Measurements from ENCODE around the gene BTF3.
"Not testable (repeated sequence)": the region's sequence is repeated elsewhere in the genome, so short reads cannot be mapped to it uniquely, and the experiment has no call there.

BTF3 gene

DNA sequence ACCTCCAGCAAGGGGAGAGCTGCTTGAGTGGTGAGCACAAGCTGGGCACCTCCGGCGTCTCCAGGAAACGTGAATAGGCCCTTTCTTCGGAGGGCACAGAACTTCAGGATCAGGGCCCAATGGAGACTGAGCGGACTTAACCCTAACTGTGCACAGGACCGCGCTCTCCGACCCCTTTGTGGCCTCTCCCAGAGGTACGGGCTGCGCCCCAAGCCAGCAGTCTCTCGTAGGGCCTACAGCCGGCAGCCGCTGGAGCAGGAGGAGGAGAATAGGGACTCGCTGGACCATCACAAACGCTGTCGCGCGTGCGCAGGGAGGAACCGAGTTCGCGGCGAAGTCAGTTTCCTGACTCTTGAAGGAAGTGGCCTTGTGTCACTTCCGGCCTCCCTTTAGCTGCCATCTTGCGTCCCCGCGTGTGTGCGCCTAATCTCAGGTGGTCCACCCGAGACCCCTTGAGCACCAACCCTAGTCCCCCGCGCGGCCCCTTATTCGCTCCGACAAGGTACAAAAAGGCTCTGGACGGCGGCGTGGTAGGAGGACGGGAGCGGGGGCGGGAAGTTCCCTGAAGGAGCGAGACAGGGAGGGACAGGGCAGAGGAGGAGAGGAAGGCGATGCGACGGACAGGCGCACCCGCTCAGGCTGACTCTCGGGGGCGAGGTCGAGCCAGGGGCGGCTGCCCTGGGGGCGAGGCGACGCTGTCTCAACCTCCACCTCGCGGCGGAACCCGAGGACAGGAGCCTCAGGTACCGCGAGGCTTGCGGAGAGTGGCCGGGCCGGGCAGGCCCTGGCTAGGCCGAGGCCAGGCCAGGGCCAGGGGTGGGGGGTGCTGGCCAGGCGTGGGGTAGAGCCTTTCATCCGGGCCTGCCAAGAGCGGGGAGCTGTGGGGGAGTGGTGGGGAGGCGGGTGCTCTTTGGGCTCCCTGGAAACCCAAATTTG lies at the start of gene BTF3:
BTF3 (plus strand) TSS at position 386 of the 936 bp plus-strand sequence; CDS start at position 612, 226 bp downstream.
- Mint-ChIP-seq H3K4me3 (peak within 1 kb of the TSS; percentile 95), H3K9me3 (no peaks in the 10 kb centered on the region), H3K36me3 (ENCODE audit: low read depth) (peaks cover 50% of the 10 kb centered on the region), H3K27ac (peak within 1 kb of the TSS; percentile 98), H3K4me1 (peaks cover 43% of the 10 kb centered on the region), H3K27me3 (peaks cover 4% of the 10 kb centered on the region)
- ATAC-seq: peak; percentile 95
- peak; percentile 93 for DNase-seq

DNA sequence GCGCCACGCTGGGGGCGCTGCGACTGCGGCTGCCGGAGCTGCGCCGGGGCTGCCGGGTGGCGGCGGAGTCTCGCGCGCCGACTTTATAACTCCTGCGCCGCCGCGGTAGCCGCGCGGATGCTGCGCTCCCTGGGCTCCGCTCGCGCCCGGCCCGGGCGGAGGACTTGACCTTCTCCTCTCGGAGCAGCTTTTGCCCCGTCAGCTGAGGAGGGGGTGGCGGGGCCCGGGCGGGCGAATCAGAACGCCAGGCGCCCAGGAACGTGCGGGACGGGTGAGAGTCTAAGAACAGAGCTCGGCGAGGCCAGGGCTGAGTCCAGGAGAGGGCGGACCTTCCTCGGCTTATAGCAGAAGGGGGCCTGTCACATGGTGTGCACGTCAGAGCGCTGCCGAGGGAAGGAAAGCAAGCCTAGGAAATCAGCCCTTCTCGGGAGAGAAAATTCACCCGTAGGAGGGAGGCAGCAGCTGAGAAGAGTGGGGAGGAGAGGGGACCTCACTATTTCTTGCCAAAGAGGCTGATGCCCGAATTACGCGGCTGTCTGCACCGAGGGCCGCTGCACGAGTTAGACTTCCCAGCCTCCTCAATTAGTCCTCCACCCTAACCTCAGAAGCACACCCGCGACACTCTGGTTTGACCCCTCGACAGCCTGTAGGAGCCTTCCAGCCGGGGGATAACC lies 49.6 kb upstream of the BTF3 start, which contains the start of gene FOXD1:
FOXD1 (minus strand) TSS at position 315 of the 674 bp plus-strand sequence. CDS start 415 bp downstream, outside the sequence.
- ATAC-seq (peak; percentile 84), DNase-seq (peak; percentile 61)
- H3K4me1 Mint-ChIP-seq: peaks cover 19% of the 10 kb centered on the region
- H3K4me3 Mint-ChIP-seq: peak within 1 kb of the TSS; percentile 82
- peaks cover 84% of the 10 kb centered on the region for H3K27me3 Mint-ChIP-seq
- peaks cover 3% of the 10 kb centered on the region for H3K36me3 Mint-ChIP-seq (ENCODE audit: low read depth)
- H3K9me3 Mint-ChIP-seq: peaks cover 9% of the 10 kb centered on the region
- H3K27ac Mint-ChIP-seq: no peak within 1 kb of the TSS

DNA sequence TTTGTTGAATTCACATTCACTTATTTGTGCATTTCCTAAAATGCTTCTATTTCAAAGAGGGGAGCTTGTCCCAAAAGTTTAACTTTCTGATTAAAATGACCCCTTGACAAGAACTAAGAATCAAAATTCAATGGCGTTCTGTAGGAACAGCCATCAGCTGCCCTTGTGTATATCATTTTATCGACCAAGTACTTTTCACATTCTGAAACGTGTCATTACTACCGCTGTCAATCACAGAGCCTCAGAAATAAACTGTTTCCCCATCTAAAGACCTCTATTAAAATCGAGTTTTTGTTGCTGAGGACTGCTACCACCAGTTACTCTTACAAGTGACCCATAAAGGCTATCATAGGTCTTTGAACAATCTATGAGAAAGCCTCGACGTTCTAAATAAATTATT lies 48.1 kb upstream of the BTF3 start:
- Mint-ChIP-seq H3K27ac (no peak overlapping the region), H3K27me3 (peaks cover 80% of the 10 kb centered on the region)

DNA sequence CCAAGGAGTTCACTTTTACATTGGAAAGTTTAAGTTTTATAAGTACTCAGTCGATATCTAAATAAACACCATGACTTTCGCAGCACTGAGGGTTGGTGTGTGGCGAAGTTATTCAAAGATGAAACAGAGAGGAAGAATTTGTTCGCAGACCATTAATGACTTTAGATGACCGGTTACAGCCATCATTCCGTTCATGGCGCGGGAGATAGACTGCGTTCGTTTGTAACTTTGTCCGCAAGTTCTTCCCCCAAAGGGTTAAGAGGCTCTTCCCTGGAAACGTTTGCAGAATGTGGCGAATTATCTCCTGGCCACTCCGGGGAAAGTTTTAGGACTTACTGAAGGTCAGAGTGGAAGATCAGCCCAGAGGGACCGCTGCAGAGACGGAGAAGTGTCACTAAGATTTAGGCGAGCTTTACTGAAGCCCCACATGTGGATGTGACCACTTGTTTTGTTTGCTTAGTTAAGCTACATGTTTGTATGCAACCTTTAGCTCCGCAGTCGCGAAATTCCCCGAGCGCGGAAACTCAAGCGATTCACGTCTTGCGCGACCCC lies 47.5 kb upstream of the BTF3 start:
- peaks cover 79% of the 10 kb centered on the region for H3K27me3 Mint-ChIP-seq

More for the DNA sequence above, 48.1 kb upstream of the BTF3 start:
- no peak for DNase-seq
- no peak for ATAC-seq
- Mint-ChIP-seq H3K4me1 (peaks cover 16% of the 10 kb centered on the region), H3K9me3 (peaks cover 4% of the 10 kb centered on the region), H3K4me3 (no peak overlapping the region), H3K36me3 (ENCODE audit: low read depth) (no peaks in the 10 kb centered on the region)

DNA sequence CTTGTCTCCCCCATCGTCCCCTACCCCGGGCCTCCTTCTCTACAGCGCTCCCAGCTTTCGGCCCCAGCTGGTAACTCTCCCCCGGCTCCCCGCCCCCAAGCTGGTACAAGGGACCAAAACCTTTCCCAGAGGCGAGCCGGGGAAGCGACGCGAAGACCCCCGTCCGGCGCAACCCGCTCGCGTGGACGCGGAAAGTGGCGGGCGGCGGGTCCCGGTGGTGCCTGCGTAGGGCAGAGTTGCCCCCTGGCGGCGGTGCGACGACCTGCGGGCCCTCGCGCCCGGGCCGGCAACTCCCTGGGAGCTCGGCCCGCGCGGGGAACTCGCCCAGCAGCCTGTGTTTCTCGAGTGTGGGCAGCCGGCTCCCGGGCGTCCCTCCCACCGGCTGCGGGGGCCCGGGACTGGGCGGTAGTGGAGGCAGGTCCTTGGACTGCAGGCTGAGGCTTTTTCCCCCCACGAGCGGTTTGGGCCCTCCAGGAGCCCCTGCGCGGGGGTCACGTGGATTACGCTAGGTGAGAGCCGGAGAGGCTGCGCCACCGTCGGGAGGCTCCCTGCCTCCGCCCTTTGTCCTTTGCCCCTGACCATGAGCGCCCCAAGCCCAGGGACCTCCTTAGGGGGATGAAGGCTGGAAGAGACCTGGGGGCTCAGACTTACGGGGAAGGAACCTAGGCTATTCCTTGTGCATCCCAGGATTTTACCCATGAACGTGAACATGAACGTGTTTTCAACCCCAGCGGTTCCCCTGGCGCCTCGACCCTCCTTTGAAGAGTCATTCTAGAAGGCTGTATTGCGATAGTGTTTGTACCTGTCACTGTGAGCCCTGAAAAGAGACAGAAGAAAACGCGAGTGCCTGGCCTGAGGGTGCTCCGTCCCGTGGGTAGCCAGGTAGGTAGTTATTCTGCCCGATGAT lies 46.8 kb upstream of the BTF3 start:
- H3K4me1 Mint-ChIP-seq: peaks cover 15% of the 10 kb centered on the region
- no peak overlapping the region for H3K4me3 Mint-ChIP-seq
- H3K27me3 Mint-ChIP-seq: peaks cover 76% of the 10 kb centered on the region
- H3K36me3 Mint-ChIP-seq (ENCODE audit: low read depth): no peaks in the 10 kb centered on the region
- ATAC-seq: no peak
- DNase-seq: peak; percentile 77
- no peak overlapping the region for H3K27ac Mint-ChIP-seq
- H3K9me3 Mint-ChIP-seq: peaks cover 4% of the 10 kb centered on the region

More for the DNA sequence above, 47.5 kb upstream of the BTF3 start:
- Mint-ChIP-seq H3K36me3 (ENCODE audit: low read depth) (no peaks in the 10 kb centered on the region), H3K27ac (no peak overlapping the region), H3K9me3 (peaks cover 4% of the 10 kb centered on the region), H3K4me1 (peaks cover 16% of the 10 kb centered on the region), H3K4me3 (no peak overlapping the region)
- no peak for DNase-seq
- no peak for ATAC-seq

DNA sequence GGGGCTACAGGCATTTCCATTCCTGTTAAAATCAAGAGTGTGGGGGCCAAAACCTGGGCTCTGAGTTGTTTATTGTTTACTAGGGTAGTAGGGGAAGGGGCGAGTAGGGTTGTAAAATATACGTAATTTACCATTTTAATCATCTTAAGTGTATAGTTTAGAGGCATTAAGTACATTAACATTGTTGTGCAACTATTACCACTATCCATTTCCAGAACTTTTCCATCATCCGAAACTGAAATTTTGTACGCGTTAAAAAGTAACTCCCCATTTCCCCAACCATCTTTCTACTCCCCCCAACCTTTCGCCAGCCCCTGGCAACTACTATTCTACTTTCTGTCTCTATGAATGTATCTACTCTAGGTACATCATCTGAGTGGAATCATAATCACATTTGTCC lies 46.0 kb upstream of the BTF3 start:
- ATAC-seq: no peak
- Mint-ChIP-seq H3K4me3 (no peak overlapping the region), H3K27ac (no peak overlapping the region)

DNA sequence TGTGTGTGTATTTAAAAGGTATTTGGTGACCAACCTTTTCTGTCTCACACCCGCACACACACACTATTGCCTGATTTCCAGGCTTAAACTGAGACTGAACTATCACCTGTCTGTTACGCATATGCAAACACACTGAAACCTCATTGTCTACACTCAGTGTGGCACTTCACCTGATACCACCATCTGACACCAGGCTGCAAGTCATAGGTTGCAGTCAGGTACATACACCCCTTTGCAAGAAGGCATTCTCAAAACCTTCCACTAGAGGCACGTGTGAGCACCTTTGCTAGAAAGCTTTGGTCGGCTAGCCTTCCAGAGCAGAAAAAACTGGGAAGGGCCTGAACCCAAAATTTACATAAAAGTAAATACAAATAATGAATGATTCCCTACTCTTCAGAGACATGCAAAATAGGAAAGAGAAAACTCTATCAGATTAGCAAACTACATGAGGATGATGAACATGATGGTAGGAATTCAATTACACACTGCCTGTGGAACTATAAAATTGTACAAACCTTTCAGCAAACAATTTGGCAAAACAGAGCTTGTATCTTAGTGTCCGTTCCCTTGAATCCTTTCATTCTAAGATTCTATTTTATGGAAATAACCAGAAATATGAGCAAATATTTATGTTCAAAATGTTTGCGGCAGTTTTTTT lies 43.7 kb upstream of the BTF3 start:
- peaks cover 77% of the 10 kb centered on the region for H3K27me3 Mint-ChIP-seq
- no peaks in the 10 kb centered on the region for H3K36me3 Mint-ChIP-seq (ENCODE audit: low read depth)
- ATAC-seq: peak; percentile 40
- peaks cover 4% of the 10 kb centered on the region for H3K4me1 Mint-ChIP-seq
- peaks cover 4% of the 10 kb centered on the region for H3K9me3 Mint-ChIP-seq
- H3K4me3 Mint-ChIP-seq: no peak overlapping the region
- peak; percentile 22 for DNase-seq
- no peak overlapping the region for H3K27ac Mint-ChIP-seq

More for the DNA sequence above, 46.0 kb upstream of the BTF3 start:
- Mint-ChIP-seq H3K36me3 (ENCODE audit: low read depth) (no peaks in the 10 kb centered on the region), H3K9me3 (peaks cover 4% of the 10 kb centered on the region), H3K27me3 (peaks cover 77% of the 10 kb centered on the region), H3K4me1 (peaks cover 12% of the 10 kb centered on the region)
- no peak for DNase-seq

DNA sequence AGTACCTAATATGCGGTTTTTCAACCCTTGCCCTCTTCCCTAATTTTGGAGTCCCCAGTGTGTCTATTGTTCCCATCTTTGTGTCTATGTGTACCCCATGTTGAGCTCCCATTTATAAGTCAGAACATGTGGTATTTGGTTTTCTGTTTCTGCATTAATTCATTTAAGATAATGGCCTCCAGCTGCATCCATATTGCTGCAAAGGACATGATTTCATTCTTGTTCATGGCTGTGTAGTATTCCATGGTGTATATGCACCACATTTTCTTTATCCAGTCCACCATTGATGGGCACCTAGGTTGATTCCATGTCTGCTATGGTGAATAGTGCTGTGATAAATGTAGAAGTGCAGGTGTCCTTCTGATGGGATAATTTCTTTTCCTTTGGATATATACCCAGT lies 41.8 kb upstream of the BTF3 start:
- H3K4me3 Mint-ChIP-seq; ATAC-seq; H3K27ac Mint-ChIP-seq; DNase-seq; H3K4me1 Mint-ChIP-seq; H3K9me3 Mint-ChIP-seq; H3K36me3 Mint-ChIP-seq (ENCODE audit: low read depth): not testable (repeated sequence)
- H3K27me3 Mint-ChIP-seq: peaks cover 75% of the 10 kb centered on the region

DNA sequence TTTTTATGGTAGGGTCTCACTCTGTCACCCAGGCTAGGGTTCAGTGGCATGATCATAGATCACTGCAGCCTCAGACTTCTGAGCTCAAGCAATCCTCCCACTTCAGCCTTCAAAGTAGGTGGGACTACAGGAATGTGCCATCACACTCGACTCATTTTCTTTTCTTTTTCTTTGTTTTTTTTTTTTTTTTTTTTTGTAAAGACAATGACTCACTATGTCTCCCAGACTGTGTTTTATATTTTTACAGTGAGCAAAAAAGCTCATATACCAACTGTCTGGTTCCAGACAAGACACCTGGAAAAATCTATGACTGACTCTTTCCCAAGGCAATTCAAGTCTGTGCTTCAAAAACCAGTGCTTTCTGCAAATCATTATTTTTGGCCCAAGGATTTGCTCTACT lies 38.9 kb upstream of the BTF3 start:
- Mint-ChIP-seq H3K9me3 (no peaks in the 10 kb centered on the region), H3K4me3 (no peak overlapping the region), H3K27me3 (peaks cover 48% of the 10 kb centered on the region), H3K4me1 (no peaks in the 10 kb centered on the region), H3K27ac (no peak overlapping the region), H3K36me3 (ENCODE audit: low read depth) (no peaks in the 10 kb centered on the region)
- no peak for ATAC-seq
- no peak for DNase-seq

DNA sequence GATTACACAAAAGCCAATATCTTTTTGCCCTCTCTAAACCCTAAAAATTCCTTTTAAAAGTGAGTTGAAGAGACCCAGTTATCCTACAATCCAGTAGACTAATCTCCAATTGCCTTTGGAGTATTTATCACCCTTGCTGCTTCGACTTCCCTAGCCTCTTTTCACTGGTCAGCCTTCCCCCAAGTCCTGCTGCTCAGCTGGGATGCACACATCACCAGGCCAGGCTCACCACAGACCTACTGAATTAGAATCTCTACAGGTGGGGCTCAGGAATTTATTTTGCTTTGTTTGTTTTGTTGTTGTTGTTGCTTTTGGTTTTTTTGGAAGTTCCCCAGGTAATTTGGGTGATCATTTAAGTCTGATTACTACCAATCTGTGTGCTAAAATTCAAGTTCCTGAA lies 38.1 kb upstream of the BTF3 start:
- H3K4me1 Mint-ChIP-seq: no peaks in the 10 kb centered on the region
- H3K4me3 Mint-ChIP-seq: no peak overlapping the region
- peaks cover 48% of the 10 kb centered on the region for H3K27me3 Mint-ChIP-seq
- no peak overlapping the region for H3K27ac Mint-ChIP-seq
- ATAC-seq: no peak
- H3K9me3 Mint-ChIP-seq: no peaks in the 10 kb centered on the region
- DNase-seq: no peak
- H3K36me3 Mint-ChIP-seq (ENCODE audit: low read depth): no peaks in the 10 kb centered on the region

DNA sequence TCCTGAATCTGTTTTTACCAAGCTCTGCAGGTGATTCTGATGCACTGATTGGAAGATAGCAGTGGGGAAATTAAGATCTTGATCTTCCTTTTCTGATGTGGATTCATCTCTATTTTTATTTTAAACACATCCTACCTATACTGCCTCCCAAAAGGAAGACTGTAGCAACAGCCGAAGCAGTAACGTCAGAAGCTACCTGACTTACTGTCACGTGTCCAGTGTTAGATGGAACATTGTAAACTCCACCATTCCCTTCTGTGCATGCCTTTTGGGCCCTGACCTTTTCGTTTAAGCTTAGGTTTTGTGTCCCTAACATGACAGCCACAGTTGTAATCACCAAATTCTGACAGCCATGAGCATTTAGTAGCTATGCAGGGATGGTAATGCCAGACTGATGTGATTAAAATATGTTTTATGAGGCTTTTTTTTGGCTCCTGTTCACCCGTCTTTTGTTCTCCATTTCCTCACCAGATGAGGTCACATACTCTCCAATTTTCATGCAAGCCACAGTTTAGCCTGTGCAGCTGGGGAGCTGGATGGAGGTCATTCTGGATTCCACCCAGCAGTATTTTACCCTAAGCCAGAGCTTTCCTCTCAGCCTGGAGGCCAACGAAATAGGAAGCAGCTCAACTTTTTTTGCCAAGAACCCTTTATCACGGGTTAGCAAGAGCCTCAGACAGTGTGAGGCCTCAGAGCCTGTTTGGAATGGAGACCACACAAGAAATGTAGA lies 34.1 kb upstream of the BTF3 start:
- Mint-ChIP-seq H3K27me3 (peaks cover 35% of the 10 kb centered on the region), H3K27ac (no peak overlapping the region), H3K4me3 (no peak overlapping the region), H3K9me3 (no peaks in the 10 kb centered on the region), H3K4me1 (no peaks in the 10 kb centered on the region), H3K36me3 (ENCODE audit: low read depth) (no peaks in the 10 kb centered on the region)
- ATAC-seq (no peak), DNase-seq (no peak)

DNA sequence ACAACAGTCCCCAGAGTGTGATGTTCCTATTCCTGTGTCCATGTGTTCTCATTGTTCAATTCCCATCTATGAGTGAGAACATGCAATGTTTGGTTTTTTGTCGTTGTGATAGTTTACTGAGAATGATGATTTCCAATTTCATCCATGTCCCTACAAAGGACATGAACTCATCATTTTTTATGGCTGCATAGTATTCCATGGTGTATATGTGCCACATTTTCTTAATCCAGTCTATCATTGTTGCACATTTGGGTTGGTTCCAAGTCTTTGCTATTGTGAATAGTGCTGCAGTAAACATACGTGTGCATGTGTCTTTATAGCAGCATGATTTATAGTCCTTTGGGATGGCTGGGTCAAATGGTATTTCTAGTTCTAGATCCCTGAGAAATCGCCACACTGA lies 29.6 kb upstream of the BTF3 start:
- DNase-seq, H3K9me3 Mint-ChIP-seq: not testable (repeated sequence)

DNA sequence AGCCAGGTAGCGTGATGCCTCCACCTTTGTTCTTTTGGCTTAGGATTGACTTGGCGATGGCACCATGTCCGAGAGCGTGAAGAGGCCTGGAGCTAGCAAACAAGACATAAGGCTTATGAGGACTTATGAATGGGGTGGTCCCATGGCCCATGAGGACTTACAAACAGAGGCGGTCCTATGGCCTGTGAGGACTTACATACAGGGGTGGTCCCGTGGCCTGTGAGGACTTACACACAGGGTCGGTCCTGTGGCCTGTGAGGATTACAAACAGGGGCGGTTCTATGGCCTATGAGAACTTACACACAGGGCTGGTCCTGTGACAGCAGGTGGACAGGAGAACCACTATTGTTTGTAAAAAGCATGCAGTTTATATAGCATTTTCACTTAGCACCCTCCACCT lies 28.4 kb upstream of the BTF3 start:
- ATAC-seq (no peak), DNase-seq (no peak)
- Mint-ChIP-seq H3K36me3 (ENCODE audit: low read depth) (no peaks in the 10 kb centered on the region), H3K4me1 (no peaks in the 10 kb centered on the region), H3K27ac (no peak overlapping the region), H3K27me3 (peaks cover 29% of the 10 kb centered on the region), H3K4me3 (no peak overlapping the region), H3K9me3 (no peaks in the 10 kb centered on the region)

More for the DNA sequence above, 29.6 kb upstream of the BTF3 start:
- H3K36me3 Mint-ChIP-seq (ENCODE audit: low read depth); H3K4me3 Mint-ChIP-seq; H3K27ac Mint-ChIP-seq; H3K4me1 Mint-ChIP-seq; ATAC-seq: not testable (repeated sequence)
- peaks cover 35% of the 10 kb centered on the region for H3K27me3 Mint-ChIP-seq

All from activated naive CD8-positive, alpha-beta T cell treated with anti-CD3 and anti-CD28 coated beads, Interleukin-2, amount 50 U/mL, for 24 hours (primary cell).